Natural killer cell (primary cell): ENCODE measurements around the gene LDHAL6B. TPM values are rescaled to one million over a fixed set of nuclear protein-coding genes. Genes with fewer than 3 reads are reported as not detected.

ENCODE experiments used
- ATAC-seq, 3 donors: fragments of 150-1000 bp in 2 of 3; fragments of 200-7000 bp in 1 of 3; cut with Tn5 transposase; 1 replicate in 1 of 3; 2 replicates in 2 of 3; pipeline ENCODE4 v1.10.0; 2021; ENCODE audit warnings: mild to moderate bottlenecking in 2 of 3, moderate library complexity in 2 of 3
- DNase-seq, 2 donors: peaks; one replicate each; pipeline versions ENCODE4 v3.0.0 to v3.0.0-alpha.2; 2013 to 2021; ENCODE audit warnings: mixed read lengths in 1 of 2
- H3K27ac ChIP-seq: one replicate; pipeline ENCODE4 v1.5.1; 2013; ENCODE audit warnings: mild to moderate bottlenecking, low read length
- H3K27me3 ChIP-seq: one replicate; pipeline ENCODE4 v1.6.1; 2013; ENCODE audit warnings: low read length; ENCODE audit not compliant: control insufficient read depth, insufficient read depth
- H3K36me3 ChIP-seq: one replicate; pipeline ENCODE4 v1.6.1; 2013; ENCODE audit warnings: low read length; ENCODE audit not compliant: control insufficient read depth, insufficient read depth
- H3K4me1 ChIP-seq: one replicate; pipeline ENCODE4 v1.6.1; 2013; ENCODE audit warnings: low read length; ENCODE audit not compliant: control insufficient read depth, insufficient read depth
- H3K4me3 ChIP-seq: one replicate; pipeline ENCODE4 v1.5.1; 2013; ENCODE audit warnings: low read length
- H3K9me3 ChIP-seq: one replicate; pipeline ENCODE4 v1.6.1; 2013; ENCODE audit warnings: low read length; ENCODE audit not compliant: control insufficient read depth, insufficient read depth
- H3K27ac Mint-ChIP-seq, 2 donors: one replicate each; pipeline ENCODE4 v1.8.0; 2022; ENCODE audit warnings: mild to moderate bottlenecking in 2 of 2, mixed read lengths in 2 of 2, moderate library complexity in 1 of 2
- H3K27me3 Mint-ChIP-seq, 2 donors: one replicate each; pipeline ENCODE4 v1.8.0; 2022; ENCODE audit warnings: low read depth in 2 of 2, mixed read lengths in 2 of 2
- H3K36me3 Mint-ChIP-seq: one replicate; pipeline ENCODE4 v1.8.0; 2022; ENCODE audit warnings: mixed read lengths
- H3K4me1 Mint-ChIP-seq, 2 donors: one replicate each; pipeline ENCODE4 v1.8.0; 2022; ENCODE audit warnings: mixed read lengths in 2 of 2
- H3K4me3 Mint-ChIP-seq: one replicate; pipeline ENCODE4 v1.8.0; 2022; ENCODE audit warnings: mild to moderate bottlenecking, moderate library complexity, mixed read lengths
- H3K9me3 Mint-ChIP-seq, 2 donors: one replicate each; pipeline ENCODE4 v1.8.0; 2022; ENCODE audit warnings: mixed read lengths in 2 of 2
- WGBS: methylation state at CpG from one replicate; pipeline ENCODE4 v1.1.7; 2013; ENCODE audit warnings: missing lambda C conversion rate; ENCODE audit not compliant: insufficient coverage; 5-methylcytosine and 5-hydroxymethylcytosine counted together
- intact Hi-C: fragments of 100-400 bp; cut with micrococcal nuclease; formaldehyde crosslinking; loops from one replicate; pipeline ENCODE4 v1.14.2; 2022
- total RNA-seq, 4 donors: library from RNA; stranded (reverse); fragments of 120-200 nt in 1 of 4; gene quantifications; one replicate each; pipeline versions ENCODE4 v1.2.3 to v1.2.4, GENCODE V29; 2013 to 2022
- TF ChIP-seq, protein P1 (sequence below): fragments of 200-600 bp; IDR thresholded peaks from one replicate; pipeline ENCODE4 v1.8.0; 2022; ENCODE audit warnings: antibody characterized with exemption

LDHAL6B gene
- total RNA-seq, 3 donors from 2014 or later (not counting 1 experiment from before 2014, with no cell fraction given) = not detected

GRCh38 chr15:59165726-59166125 is 40.9 kb upstream of the LDHAL6B start:
- TF ChIP-seq, protein P1, sequence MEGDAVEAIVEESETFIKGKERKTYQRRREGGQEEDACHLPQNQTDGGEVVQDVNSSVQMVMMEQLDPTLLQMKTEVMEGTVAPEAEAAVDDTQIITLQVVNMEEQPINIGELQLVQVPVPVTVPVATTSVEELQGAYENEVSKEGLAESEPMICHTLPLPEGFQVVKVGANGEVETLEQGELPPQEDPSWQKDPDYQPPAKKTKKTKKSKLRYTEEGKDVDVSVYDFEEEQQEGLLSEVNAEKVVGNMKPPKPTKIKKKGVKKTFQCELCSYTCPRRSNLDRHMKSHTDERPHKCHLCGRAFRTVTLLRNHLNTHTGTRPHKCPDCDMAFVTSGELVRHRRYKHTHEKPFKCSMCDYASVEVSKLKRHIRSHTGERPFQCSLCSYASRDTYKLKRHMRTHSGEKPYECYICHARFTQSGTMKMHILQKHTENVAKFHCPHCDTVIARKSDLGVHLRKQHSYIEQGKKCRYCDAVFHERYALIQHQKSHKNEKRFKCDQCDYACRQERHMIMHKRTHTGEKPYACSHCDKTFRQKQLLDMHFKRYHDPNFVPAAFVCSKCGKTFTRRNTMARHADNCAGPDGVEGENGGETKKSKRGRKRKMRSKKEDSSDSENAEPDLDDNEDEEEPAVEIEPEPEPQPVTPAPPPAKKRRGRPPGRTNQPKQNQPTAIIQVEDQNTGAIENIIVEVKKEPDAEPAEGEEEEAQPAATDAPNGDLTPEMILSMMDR = no peak
- H3K27me3 ChIP-seq = no peaks in the 10 kb centered on the region
- no peaks in the 10 kb centered on the region for H3K27me3 Mint-ChIP-seq
- H3K4me1 Mint-ChIP-seq = peaks cover 15 to 16% of the 10 kb centered on the region in 2 donors
- peaks cover 10% of the 10 kb centered on the region for H3K4me1 ChIP-seq
- no peak overlapping the region for H3K27ac ChIP-seq
- no peak for ATAC-seq
- H3K36me3 Mint-ChIP-seq = no peaks in the 10 kb centered on the region
- 72% methylated on average over 2 of the region's 3 CpGs for WGBS
- H3K9me3 Mint-ChIP-seq = no peaks in the 10 kb centered on the region
- H3K36me3 ChIP-seq = no peaks in the 10 kb centered on the region
- H3K9me3 ChIP-seq = no peaks in the 10 kb centered on the region
- H3K4me3 ChIP-seq = no peak overlapping the region
- H3K27ac Mint-ChIP-seq = no peak overlapping the region
- DNase-seq = no peak
- no peak overlapping the region for H3K4me3 Mint-ChIP-seq
- intact Hi-C loops = no loop called here

GRCh38 chr15:59166166-59166565 is 40.5 kb upstream of the LDHAL6B start:
- Mint-ChIP-seq H3K27ac (no peak overlapping the region), H3K4me1 (peaks cover 18 to 19% of the 10 kb centered on the region in 2 donors), H3K4me3 (no peak overlapping the region), H3K36me3 (no peaks in the 10 kb centered on the region), H3K27me3 (no peaks in the 10 kb centered on the region), H3K9me3 (no peaks in the 10 kb centered on the region)
- no peak for ATAC-seq
- peaks cover 12% of the 10 kb centered on the region for H3K4me1 ChIP-seq
- no peak overlapping the region for H3K4me3 ChIP-seq
- no peak for DNase-seq
- WGBS = 72% methylated on average over 4 of the region's 4 CpGs
- no peaks in the 10 kb centered on the region for H3K9me3 ChIP-seq
- intact Hi-C loops = no loop called here
- TF ChIP-seq, protein P1 = no peak
- no peaks in the 10 kb centered on the region for H3K27me3 ChIP-seq
- no peaks in the 10 kb centered on the region for H3K36me3 ChIP-seq
- no peak overlapping the region for H3K27ac ChIP-seq

GRCh38 chr15:59166601-59167265 is 39.9 kb upstream of the LDHAL6B start:
- Mint-ChIP-seq H3K36me3 (no peaks in the 10 kb centered on the region), H3K4me1 (peaks cover 18 to 19% of the 10 kb centered on the region in 2 donors), H3K9me3 (no peaks in the 10 kb centered on the region), H3K27ac (no peak overlapping the region), H3K4me3 (no peak overlapping the region), H3K27me3 (no peaks in the 10 kb centered on the region)
- no peaks in the 10 kb centered on the region for H3K9me3 ChIP-seq
- TF ChIP-seq, protein P1 = no peak
- H3K27me3 ChIP-seq = no peaks in the 10 kb centered on the region
- ATAC-seq (no peak), DNase-seq (no peak)
- 85% methylated on average over 11 of the region's 11 CpGs for WGBS
- intact Hi-C loops = no loop called here
- no peaks in the 10 kb centered on the region for H3K36me3 ChIP-seq
- H3K4me3 ChIP-seq = no peak overlapping the region
- no peak overlapping the region for H3K27ac ChIP-seq
- H3K4me1 ChIP-seq = peaks cover 12% of the 10 kb centered on the region

DNA sequence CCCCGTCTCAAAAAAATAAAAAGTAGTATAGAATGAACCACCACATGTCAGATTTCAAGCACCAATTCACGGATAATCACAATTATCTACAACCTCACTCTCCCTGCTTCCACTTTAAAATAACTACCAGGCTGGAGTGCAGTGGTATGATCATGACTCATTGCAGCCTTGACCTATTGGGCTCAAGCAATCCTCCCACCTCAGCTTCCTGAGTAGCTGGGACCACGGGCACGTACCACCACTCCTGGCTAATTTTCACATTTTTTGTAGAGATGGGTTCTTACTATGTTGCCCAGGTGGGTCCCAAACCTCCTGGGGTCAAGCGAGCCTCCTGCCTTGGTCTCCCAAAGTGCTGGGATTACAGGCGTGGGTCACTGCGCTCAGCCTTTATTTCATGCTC is 38.1 kb upstream of the LDHAL6B start:
- peaks cover 12% of the 10 kb centered on the region for H3K4me1 ChIP-seq
- H3K27me3 ChIP-seq = no peaks in the 10 kb centered on the region
- no peaks in the 10 kb centered on the region for H3K36me3 Mint-ChIP-seq
- H3K27ac Mint-ChIP-seq = no peak overlapping the region
- TF ChIP-seq, protein P1 = no peak
- intact Hi-C loops = no loop called here
- DNase-seq (no peak), ATAC-seq (no peak)
- peaks cover 18 to 19% of the 10 kb centered on the region in 2 donors for H3K4me1 Mint-ChIP-seq
- no peak overlapping the region for H3K4me3 Mint-ChIP-seq
- H3K9me3 ChIP-seq = no peaks in the 10 kb centered on the region
- no peaks in the 10 kb centered on the region for H3K9me3 Mint-ChIP-seq
- no peaks in the 10 kb centered on the region for H3K36me3 ChIP-seq
- H3K4me3 ChIP-seq = no peak overlapping the region
- WGBS = 88% methylated on average over 7 of the region's 7 CpGs
- H3K27me3 Mint-ChIP-seq = no peaks in the 10 kb centered on the region
- no peak overlapping the region for H3K27ac ChIP-seq
